ENCODE measurements around the gene LGALS9C.
"Not testable (repeated sequence)": the region's sequence is repeated elsewhere in the genome, so short reads cannot be mapped to it uniquely, and the experiment has no call there.

Gene LGALS9C

GRCh38 chr17:18528899-18529500 is 52.4 kb downstream of the LGALS9C start:
- DNase-seq (ENCODE audit: low read depth in 2 of 2) = not testable (repeated sequence)

- DNase-seq (ENCODE audit: low read depth in 2 of 2) = not testable (repeated sequence)
Measured at GRCh38 chr17:18530405-18530804, 53.8 kb downstream of the LGALS9C start.

- DNase-seq (ENCODE audit: low read depth in 2 of 2) = not testable (repeated sequence)
Measured at GRCh38 chr17:18542234-18542633, 65.6 kb downstream of the LGALS9C start.

DNA sequence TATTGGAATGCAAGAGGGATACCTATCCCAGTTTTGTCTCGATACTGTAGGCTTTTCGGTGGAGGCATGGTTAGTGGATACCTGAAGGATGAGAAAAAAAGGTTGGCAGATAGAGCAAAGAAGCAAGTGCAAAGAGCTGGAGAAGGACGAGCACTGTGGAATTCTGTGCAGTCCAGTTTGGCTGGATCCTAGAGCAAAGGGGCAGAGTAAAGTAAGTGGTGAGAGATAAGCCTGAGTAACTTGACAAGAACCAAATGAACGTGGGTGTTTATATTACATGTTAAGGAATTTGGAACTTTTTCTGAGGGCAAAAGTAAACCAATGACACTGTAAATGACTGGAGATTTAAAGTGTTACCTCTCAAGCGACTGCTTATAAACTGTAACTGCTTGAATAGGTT is 66.3 kb downstream of the LGALS9C start:
- DNase-seq (ENCODE audit: low read depth in 2 of 2) = not testable (repeated sequence)
